GM12875 (cell line): Measurements from ENCODE around the gene LONRF3.
"Not testable (repeated sequence)": the region's sequence is repeated elsewhere in the genome, so short reads cannot be mapped to it uniquely, and the experiment has no call there.

ENCODE experiments used
- H3K4me3 ChIP-seq: one replicate; pipeline ENCODE4 v1.5.1; 2011; ENCODE audit warnings: low read depth, low read length, control low read depth
- TF ChIP-seq, protein P1 (sequence below): IDR thresholded peaks from 2 replicates; pipeline ENCODE4 v1.5.1; 2011; ENCODE audit warnings: low read depth, mild to moderate bottlenecking, control low read depth, inconsistent platforms, low read length, moderate library complexity, borderline replicate concordance; ENCODE audit not compliant: insufficient read depth

The LONRF3 gene

DNA sequence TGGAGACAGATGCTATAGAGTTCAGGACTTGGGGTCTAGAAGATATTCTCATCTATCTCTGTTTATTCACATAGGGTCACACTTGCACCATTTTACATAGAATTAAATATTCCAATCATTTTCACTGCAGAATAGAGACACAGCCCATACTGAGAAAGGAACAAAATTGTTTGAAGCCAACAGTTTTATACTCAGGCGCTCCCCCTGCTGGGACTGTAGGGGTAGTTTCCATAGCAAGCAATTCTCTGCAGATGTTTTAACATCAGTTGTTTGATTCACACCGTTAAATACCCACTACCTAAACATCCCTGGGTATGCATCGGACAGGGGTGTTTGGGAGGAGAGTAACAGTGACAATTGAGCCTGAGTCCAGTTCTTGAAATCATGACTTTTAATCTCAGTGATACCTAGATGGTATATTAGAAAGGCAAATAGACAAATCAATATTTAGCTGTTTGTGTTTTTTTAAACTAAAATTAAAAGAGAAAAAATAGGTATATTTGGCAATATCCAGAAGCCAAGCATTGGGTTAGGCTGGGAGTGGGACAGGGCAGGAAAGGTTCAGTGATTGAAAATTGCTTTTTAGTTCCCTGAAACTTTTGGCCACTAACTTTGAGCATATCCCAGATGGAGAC is 33.8 kb downstream of the LONRF3 start:
- H3K4me3 ChIP-seq = no peak overlapping the region
- TF ChIP-seq, protein P1, sequence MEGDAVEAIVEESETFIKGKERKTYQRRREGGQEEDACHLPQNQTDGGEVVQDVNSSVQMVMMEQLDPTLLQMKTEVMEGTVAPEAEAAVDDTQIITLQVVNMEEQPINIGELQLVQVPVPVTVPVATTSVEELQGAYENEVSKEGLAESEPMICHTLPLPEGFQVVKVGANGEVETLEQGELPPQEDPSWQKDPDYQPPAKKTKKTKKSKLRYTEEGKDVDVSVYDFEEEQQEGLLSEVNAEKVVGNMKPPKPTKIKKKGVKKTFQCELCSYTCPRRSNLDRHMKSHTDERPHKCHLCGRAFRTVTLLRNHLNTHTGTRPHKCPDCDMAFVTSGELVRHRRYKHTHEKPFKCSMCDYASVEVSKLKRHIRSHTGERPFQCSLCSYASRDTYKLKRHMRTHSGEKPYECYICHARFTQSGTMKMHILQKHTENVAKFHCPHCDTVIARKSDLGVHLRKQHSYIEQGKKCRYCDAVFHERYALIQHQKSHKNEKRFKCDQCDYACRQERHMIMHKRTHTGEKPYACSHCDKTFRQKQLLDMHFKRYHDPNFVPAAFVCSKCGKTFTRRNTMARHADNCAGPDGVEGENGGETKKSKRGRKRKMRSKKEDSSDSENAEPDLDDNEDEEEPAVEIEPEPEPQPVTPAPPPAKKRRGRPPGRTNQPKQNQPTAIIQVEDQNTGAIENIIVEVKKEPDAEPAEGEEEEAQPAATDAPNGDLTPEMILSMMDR = peak; percentile 73

DNA sequence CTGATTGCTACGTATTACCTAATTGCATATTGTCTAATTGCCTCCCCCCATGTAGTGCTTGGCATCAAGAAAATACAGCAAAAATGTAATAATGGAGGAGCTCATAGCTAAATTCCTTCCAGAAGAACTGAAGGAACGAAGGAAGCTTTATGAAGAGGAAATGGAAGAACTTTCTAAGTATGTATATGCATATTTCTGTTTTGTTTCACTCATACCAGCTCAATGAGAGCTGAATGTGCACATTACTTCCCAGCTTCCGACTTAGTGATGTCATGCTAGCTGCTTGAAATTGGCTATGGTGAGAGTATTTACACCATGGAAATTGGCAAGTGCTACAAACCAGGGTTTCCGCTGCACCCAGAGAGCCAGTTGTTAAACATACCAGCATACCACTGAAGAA is 34.7 kb downstream of the LONRF3 start:
- TF ChIP-seq, protein P1 = no peak
- H3K4me3 ChIP-seq = no peak overlapping the region

DNA sequence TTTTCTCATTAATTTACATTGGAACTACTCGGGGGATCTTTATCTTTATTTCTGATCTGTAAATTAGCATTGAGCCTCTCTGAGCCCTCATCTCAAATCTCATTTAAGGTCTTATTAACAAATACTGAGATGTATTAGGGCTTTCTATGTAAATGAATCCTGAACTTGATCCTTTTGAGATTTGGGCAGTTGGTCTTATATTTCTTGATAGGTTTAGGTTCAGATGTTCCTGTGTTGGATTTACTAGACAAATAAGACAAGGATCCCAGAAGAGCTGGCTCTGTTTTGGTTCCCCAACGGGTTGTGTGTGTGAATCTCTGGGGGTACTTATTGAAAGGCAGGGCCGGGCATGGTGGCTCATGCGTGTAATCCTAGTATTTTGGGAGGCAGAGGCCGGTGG is 36.1 kb downstream of the LONRF3 start:
- no peak overlapping the region for H3K4me3 ChIP-seq
- TF ChIP-seq, protein P1 = no peak

- no peak overlapping the region for H3K4me3 ChIP-seq
- TF ChIP-seq, protein P1 = no peak
These were observed 38.7 kb downstream of the LONRF3 start for GRCh38 chrX:119013164-119013563.

GRCh38 chrX:119015407-119016237 is 41.2 kb downstream of the LONRF3 start:
- TF ChIP-seq, protein P1 = no peak
- no peak overlapping the region for H3K4me3 ChIP-seq

- TF ChIP-seq, protein P1 = no peak
- no peak overlapping the region for H3K4me3 ChIP-seq
These were observed 42.7 kb downstream of the LONRF3 start for GRCh38 chrX:119017077-119017476.

GRCh38 chrX:119025900-119026299 is 51.5 kb downstream of the LONRF3 start:
- H3K4me3 ChIP-seq = no peak overlapping the region
- TF ChIP-seq, protein P1 = no peak

DNA sequence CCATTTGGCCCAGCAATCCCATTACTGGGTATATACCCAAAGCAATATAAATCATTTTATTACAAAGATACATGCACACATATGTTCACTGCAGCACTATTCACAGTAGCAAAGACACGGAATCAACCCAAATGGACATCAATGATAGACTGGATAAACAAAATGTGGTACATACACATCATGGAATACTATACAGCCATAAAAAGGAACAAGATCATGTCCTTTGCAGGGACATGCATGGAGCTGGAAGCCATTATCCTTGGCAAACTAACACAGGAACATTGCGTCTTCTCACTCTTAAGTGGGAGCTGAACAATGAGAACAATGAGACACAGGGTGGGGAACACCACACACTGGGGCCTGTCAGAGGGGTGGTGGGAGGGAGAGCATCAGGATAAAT is 51.9 kb downstream of the LONRF3 start:
- not testable (repeated sequence) for H3K4me3 ChIP-seq

- not testable (repeated sequence) for H3K4me3 ChIP-seq
These were observed 53.7 kb downstream of the LONRF3 start for GRCh38 chrX:119027960-119028732.
